ENCODE results near the gene LDHAL6B. TPM values are rescaled to one million over a fixed set of nuclear protein-coding genes. Genes with fewer than 3 reads are reported as not detected.

Gene LDHAL6B
- total RNA-seq (2021; fragmentation: NEBNext Ultra II Directional; extraction: Animal tissue kit (Norgen Biotek cat#: 25700)): not detected
- long read RNA-seq: 0 reads

GRCh38 chr15:59206623-59207183, at the start of gene LDHAL6B:
TSS of gene LDHAL6B (plus strand) at chr15:59206843. CDS start at chr15:59206941, 98 bp downstream.
- Mint-ChIP-seq H3K9me3 (no peaks in the 10 kb centered on the region), H3K36me3 (ENCODE audit: low read depth) (peaks cover 51% of the 10 kb centered on the region), H3K4me1 (ENCODE audit: low read depth) (peaks cover 39% of the 10 kb centered on the region), H3K27ac (no peak within 1 kb of the TSS), H3K27me3 (ENCODE audit: insufficient read depth) (no peaks in the 10 kb centered on the region; the same call in none of the 2 replicates), H3K4me3 (no peak within 1 kb of the TSS)
- no peak for TF ChIP-seq CTCF (IDR thresholded peaks at IDR 0.05)
- DNase-seq: no peak

- Mint-ChIP-seq H3K4me1 (ENCODE audit: low read depth) (no peaks in the 10 kb centered on the region), H3K27ac (no peak overlapping the region), H3K9me3 (no peaks in the 10 kb centered on the region), H3K36me3 (ENCODE audit: low read depth) (peaks cover 28% of the 10 kb centered on the region), H3K4me3 (no peak overlapping the region), H3K27me3 (ENCODE audit: insufficient read depth) (peaks cover 4% of the 10 kb centered on the region; the same call in 1 of the 2 replicates)
- TF ChIP-seq CTCF (IDR thresholded peaks at IDR 0.05): no peak
- DNase-seq: no peak
Measured at GRCh38 chr15:59157396-59157795, 49.2 kb upstream of the LDHAL6B start.

- TF ChIP-seq CTCF (IDR thresholded peaks at IDR 0.05): no peak
- Mint-ChIP-seq H3K27ac (no peak overlapping the region), H3K4me1 (ENCODE audit: low read depth) (no peaks in the 10 kb centered on the region), H3K9me3 (no peaks in the 10 kb centered on the region), H3K4me3 (no peak overlapping the region), H3K36me3 (ENCODE audit: low read depth) (peaks cover 23% of the 10 kb centered on the region), H3K27me3 (ENCODE audit: insufficient read depth) (peaks cover 4% of the 10 kb centered on the region; the same call in 1 of the 2 replicates)
- no peak for DNase-seq
Measured at GRCh38 chr15:59157840-59158700, 48.6 kb upstream of the LDHAL6B start.

GRCh38 chr15:59158701-59159034, 48.0 kb upstream of the LDHAL6B start:
- no peak for TF ChIP-seq CTCF (IDR thresholded peaks at IDR 0.05)

GRCh38 chr15:59159210-59159609, 47.4 kb upstream of the LDHAL6B start:
- peaks cover 3% of the 10 kb centered on the region; the same call in 1 of the 2 replicates for H3K27me3 Mint-ChIP-seq (ENCODE audit: insufficient read depth)
- H3K27ac Mint-ChIP-seq: no peak overlapping the region
- H3K4me3 Mint-ChIP-seq: no peak overlapping the region
- no peak for DNase-seq
- no peaks in the 10 kb centered on the region for H3K4me1 Mint-ChIP-seq (ENCODE audit: low read depth)
- H3K9me3 Mint-ChIP-seq: no peaks in the 10 kb centered on the region
- TF ChIP-seq CTCF (IDR thresholded peaks at IDR 0.05): no peak
- peaks cover 14% of the 10 kb centered on the region; the same call in 1 of the 2 replicates for H3K36me3 Mint-ChIP-seq (ENCODE audit: low read depth)

More at GRCh38 chr15:59158701-59159034, 48.0 kb upstream of the LDHAL6B start:
- DNase-seq: no peak
- Mint-ChIP-seq H3K4me1 (ENCODE audit: low read depth) (no peaks in the 10 kb centered on the region), H3K4me3 (no peak overlapping the region), H3K36me3 (ENCODE audit: low read depth) (peaks cover 17% of the 10 kb centered on the region), H3K27me3 (ENCODE audit: insufficient read depth) (peaks cover 4% of the 10 kb centered on the region; the same call in 1 of the 2 replicates), H3K9me3 (no peaks in the 10 kb centered on the region), H3K27ac (no peak overlapping the region)
